Kidney epithelial cell (primary cell): ENCODE data around the gene KCNG1. TPM values are rescaled to one million over a fixed set of nuclear protein-coding genes. Genes with fewer than 3 reads are reported as not detected.

Experiments
- DNase-seq: peaks from one replicate; pipeline ENCODE4 v3.0.0-alpha.2; 2010; ENCODE audit warnings: low read depth
- H3K27me3 ChIP-seq: 2 replicates; pipeline ENCODE4 v1.6.0; 2011; ENCODE audit warnings: low read length; ENCODE audit not compliant: control insufficient read depth, insufficient read depth
- H3K36me3 ChIP-seq: 2 replicates; pipeline ENCODE4 v1.5.1; 2011; ENCODE audit warnings: low read length; ENCODE audit not compliant: control insufficient read depth, insufficient read depth
- H3K4me3 ChIP-seq: 2 replicates; pipeline ENCODE4 v1.5.1; 2011; ENCODE audit warnings: low read depth, mild to moderate bottlenecking, control low read depth, low read length
- CTCF ChIP-seq: IDR thresholded peaks from 2 replicates; pipeline ENCODE4 v1.5.1; 2011; ENCODE audit warnings: mild to moderate bottlenecking, moderate library complexity, low read length, control low read depth, inconsistent platforms; ENCODE audit not compliant: insufficient read depth, poor library complexity, severe bottlenecking
- total RNA-seq: library from RNA; depleted of rRNA; stranded (reverse); fragments of >200 nt; gene quantifications from 2 replicates; pipeline ENCODE4 v1.2.3, GENCODE V29; 2015

The KCNG1 gene
- total RNA-seq, 1 donor from 2014 or later: 50.8 TPM

- Histone ChIP-seq H3K4me3 (peak within 1 kb of the TSS; percentile 78), H3K36me3 (peaks cover 3% of the 10 kb centered on the region), H3K27me3 (no peaks in the 10 kb centered on the region)
- TF ChIP-seq CTCF: no peak
- DNase-seq: peak; percentile 63
Measured at GRCh38 chr20:50958615-50959542, 64.0 kb downstream of the KCNG1 start, which contains the start of gene MOCS3. TSS of gene MOCS3 (plus strand) at chr20:50958818. CDS start at chr20:50958843, 25 bp downstream.

DNA sequence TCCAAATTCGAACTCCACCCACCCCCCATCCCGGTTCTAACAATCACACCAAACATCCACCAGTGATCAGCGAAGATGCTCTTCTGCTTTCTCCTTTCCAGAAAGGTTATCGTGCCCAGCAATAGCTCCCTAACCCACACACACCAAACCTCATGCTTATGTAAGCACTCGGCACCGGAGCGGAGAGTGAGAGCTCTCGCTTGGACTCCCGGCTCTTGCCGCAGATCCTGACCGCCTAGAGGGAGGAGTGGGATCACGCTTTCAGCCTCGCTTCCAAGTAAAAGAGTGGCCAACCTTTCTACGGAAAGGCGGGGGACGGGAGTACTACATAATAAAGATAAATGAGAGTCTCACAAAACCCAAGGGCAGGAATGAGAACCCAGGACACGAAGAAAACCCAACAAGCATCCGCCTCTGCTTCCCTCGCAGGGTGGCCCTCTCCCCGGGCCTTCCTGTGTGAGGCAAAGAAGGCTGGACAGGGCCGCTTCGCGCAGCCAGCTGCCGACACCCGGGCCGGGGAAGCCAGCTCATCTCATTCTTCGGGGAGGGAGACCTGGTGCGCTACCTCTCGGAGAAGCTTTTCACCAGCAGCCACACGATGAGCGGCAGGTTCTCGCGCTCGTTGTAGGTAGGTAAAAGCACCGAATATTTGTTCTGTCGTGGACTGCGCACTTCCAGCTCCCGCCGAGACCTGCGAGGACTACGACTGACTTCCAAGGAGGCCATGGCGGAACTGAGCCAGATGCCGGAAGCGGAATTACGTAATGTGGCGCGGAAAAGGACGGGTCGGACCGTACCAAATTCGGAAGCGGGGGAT, 64.9 kb downstream of the KCNG1 start, which contains the start of gene DPM1:
Gene DPM1, minus strand, starts transcription at position 735 of the 817 bp plus-strand sequence. Its CDS starts 9 bp downstream, at position 726.
- peaks cover 3% of the 10 kb centered on the region for H3K36me3 ChIP-seq
- no peak for TF ChIP-seq CTCF
- H3K4me3 ChIP-seq: peak within 1 kb of the TSS; percentile 78
- peak; percentile 38 for DNase-seq
- no peaks in the 10 kb centered on the region for H3K27me3 ChIP-seq

DNA sequence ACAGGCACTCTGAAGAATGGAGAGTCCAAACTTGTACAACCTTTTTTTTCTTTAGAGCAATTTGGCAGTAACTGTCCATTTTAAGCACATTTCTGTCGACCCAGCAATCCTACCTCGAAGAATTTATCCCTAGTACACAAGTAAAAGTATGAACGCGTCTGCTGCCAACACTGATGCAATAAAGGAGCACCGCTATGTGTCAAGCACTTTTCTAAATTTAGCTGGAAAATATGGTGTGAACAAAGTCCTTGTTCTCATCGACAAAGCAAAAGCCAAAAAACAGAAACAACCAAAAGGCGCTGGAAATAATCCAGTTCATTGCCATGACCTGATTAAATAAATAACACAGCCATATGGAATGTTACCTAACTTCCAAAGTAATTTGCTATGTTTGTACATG, 65.6 kb downstream of the KCNG1 start:
- no peak for TF ChIP-seq CTCF
- no peak for DNase-seq
- Histone ChIP-seq H3K36me3 (peaks cover 3% of the 10 kb centered on the region), H3K4me3 (peak overlapping the region; percentile 78), H3K27me3 (no peaks in the 10 kb centered on the region)

GRCh38 chr20:50953821-50954220, 69.1 kb downstream of the KCNG1 start:
- TF ChIP-seq CTCF: no peak
- Histone ChIP-seq H3K27me3 (no peaks in the 10 kb centered on the region), H3K4me3 (no peak overlapping the region), H3K36me3 (peaks cover 2% of the 10 kb centered on the region)
- DNase-seq: no peak

Other genes starting within 250 kb of the KCNG1 start
- gene BCAS4, start 228.0 kb downstream of the KCNG1 start, total RNA-seq: 24.7 and 28.0 TPM in 2 replicates
- gene ADNP, start 91.7 kb downstream of the KCNG1 start, total RNA-seq: 45.4 and 59.7 TPM in 2 replicates
- 69.4 and 73.3 TPM in 2 replicates for gene DPM1, start 64.6 kb downstream of the KCNG1 start, total RNA-seq
- gene MOCS3, start 64.3 kb downstream of the KCNG1 start, total RNA-seq: 9.5 and 10.0 TPM in 2 replicates